Activated T-helper 17 cell treated with anti-CD3 and anti-CD28 coated beads, Interleukin-2, amount 50 U/mL, for 72 hours (primary cell): ENCODE data around the gene FBLN5. TPM values are rescaled to one million over a fixed set of nuclear protein-coding genes. Genes with fewer than 3 reads are reported as not detected.
A peak's percentile ranks its signal among the peaks of the same experiment; 100 is the strongest.

Experiments
- ATAC-seq: fragments of 150-1000 bp; cut with Tn5 transposase; replicated peaks from 2 replicates; pipeline ENCODE4 v1.10.0; 2021; ENCODE audit warnings: mild to moderate bottlenecking, moderate library complexity
- H3K27ac Mint-ChIP-seq: one replicate; pipeline ENCODE4 v1.8.0; 2022; ENCODE audit warnings: mixed read lengths
- H3K27me3 Mint-ChIP-seq: one replicate; pipeline ENCODE4 v1.8.0; 2022; ENCODE audit warnings: mixed read lengths
- H3K36me3 Mint-ChIP-seq: one replicate; pipeline ENCODE4 v1.8.0; 2022; ENCODE audit warnings: low read depth, mild to moderate bottlenecking, mixed read lengths
- H3K4me1 Mint-ChIP-seq: one replicate; pipeline ENCODE4 v1.8.0; 2022; ENCODE audit warnings: mixed read lengths
- H3K4me3 Mint-ChIP-seq: one replicate; pipeline ENCODE4 v1.8.0; 2022; ENCODE audit warnings: mild to moderate bottlenecking, mixed read lengths
- H3K9me3 Mint-ChIP-seq: one replicate; pipeline ENCODE4 v1.8.0; 2022; ENCODE audit warnings: mixed read lengths
- total RNA-seq, 2 donors: library from RNA; stranded (reverse); gene quantifications; one replicate each; pipeline ENCODE4 v1.2.3, GENCODE V29; 2022

FBLN5 gene, protein sequence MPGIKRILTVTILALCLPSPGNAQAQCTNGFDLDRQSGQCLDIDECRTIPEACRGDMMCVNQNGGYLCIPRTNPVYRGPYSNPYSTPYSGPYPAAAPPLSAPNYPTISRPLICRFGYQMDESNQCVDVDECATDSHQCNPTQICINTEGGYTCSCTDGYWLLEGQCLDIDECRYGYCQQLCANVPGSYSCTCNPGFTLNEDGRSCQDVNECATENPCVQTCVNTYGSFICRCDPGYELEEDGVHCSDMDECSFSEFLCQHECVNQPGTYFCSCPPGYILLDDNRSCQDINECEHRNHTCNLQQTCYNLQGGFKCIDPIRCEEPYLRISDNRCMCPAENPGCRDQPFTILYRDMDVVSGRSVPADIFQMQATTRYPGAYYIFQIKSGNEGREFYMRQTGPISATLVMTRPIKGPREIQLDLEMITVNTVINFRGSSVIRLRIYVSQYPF
- total RNA-seq, result 1 to 10 TPM; 1.4 to 7.6 TPM

GRCh38 chr14:91947475-91948184, at the start of gene FBLN5:
Gene FBLN5, minus strand, starts transcription at chr14:91947694. Its CDS starts 465 bp downstream, at chr14:91947229.
- Mint-ChIP-seq H3K27ac (no peak within 1 kb of the TSS), H3K4me3 (peak within 1 kb of the TSS; percentile 83), H3K36me3 (no peaks in the 10 kb centered on the region), H3K4me1 (peaks cover 5% of the 10 kb centered on the region), H3K9me3 (no peaks in the 10 kb centered on the region), H3K27me3 (peaks cover 24% of the 10 kb centered on the region)
- peak; percentile 70 for ATAC-seq

GRCh38 chr14:91996948-91997371, 49.5 kb upstream of the FBLN5 start:
- H3K4me3 Mint-ChIP-seq, result peak overlapping the region; percentile 16
- no peaks in the 10 kb centered on the region for H3K9me3 Mint-ChIP-seq
- no peaks in the 10 kb centered on the region for H3K27me3 Mint-ChIP-seq
- H3K36me3 Mint-ChIP-seq, result peaks cover 74% of the 10 kb centered on the region
- peak; percentile 42 for ATAC-seq
- H3K4me1 Mint-ChIP-seq, result peaks cover 24% of the 10 kb centered on the region
- H3K27ac Mint-ChIP-seq, result peak overlapping the region; percentile 51

DNA sequence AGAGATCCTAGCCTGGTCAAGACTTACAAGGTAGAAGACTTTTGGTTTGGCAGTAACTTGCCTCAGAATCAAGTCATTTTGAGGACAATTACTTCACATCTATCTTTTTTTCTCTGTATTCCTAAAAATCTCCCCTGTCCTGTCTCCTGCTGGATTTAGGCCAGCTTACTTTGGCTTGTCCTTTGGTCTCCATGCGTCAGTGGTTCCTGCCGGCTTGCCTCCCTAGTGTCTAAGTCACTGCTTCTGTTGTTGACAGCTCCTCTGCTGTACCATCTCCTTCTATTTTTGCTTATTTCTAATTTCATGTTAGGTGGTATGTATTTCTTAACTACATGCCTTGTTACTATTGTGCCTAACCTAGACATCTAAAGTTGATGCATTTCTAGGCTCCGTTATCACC, 39.7 kb upstream of the FBLN5 start:
- no peaks in the 10 kb centered on the region for H3K9me3 Mint-ChIP-seq
- H3K27me3 Mint-ChIP-seq, result no peaks in the 10 kb centered on the region
- H3K36me3 Mint-ChIP-seq, result peaks cover 95% of the 10 kb centered on the region
- peaks cover 7% of the 10 kb centered on the region for H3K4me1 Mint-ChIP-seq
- H3K4me3 Mint-ChIP-seq, result no peak overlapping the region
- ATAC-seq, result no peak
- H3K27ac Mint-ChIP-seq, result no peak overlapping the region

DNA sequence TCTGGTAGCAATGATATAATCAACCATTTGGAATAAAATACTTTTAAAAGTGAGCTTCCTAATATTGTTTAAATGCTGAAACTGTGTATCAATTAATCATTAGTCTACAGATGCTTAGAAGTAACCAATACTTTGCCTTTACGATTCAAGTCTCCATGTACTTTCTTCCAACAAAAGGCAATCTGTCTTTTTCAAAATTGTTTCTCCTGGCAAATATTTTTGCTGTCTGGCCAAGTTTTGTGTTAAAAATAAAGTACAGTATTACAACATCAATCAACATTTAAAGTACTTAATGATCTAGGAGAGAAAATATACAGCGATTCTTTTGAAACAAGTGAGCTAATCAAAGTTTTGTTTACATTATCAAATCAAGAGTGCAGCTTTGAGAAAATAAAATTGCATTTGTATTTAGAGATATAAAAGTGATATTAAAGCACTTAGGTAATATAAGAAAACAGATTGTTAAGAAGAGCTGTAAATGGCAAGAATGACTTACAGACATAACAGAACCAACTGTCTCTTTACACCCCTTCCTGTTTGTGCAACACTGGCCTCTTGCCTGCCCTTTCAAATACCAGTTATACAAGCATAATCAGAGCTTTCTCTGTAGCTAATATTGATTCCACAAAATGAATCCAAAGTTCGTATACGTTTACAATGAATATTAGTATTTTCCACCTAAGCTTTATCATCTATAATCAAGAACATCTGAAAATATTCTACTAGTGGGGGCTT, 38.2 kb upstream of the FBLN5 start:
- Mint-ChIP-seq H3K27me3 (no peaks in the 10 kb centered on the region), H3K9me3 (no peaks in the 10 kb centered on the region), H3K4me3 (no peak overlapping the region), H3K36me3 (peaks cover 89% of the 10 kb centered on the region), H3K4me1 (peaks cover 8% of the 10 kb centered on the region), H3K27ac (no peak overlapping the region)
- ATAC-seq, result no peak

GRCh38 chr14:91985008-91985407, 37.5 kb upstream of the FBLN5 start:
- no peak overlapping the region for H3K4me3 Mint-ChIP-seq
- H3K27me3 Mint-ChIP-seq, result no peaks in the 10 kb centered on the region
- no peaks in the 10 kb centered on the region for H3K9me3 Mint-ChIP-seq
- H3K27ac Mint-ChIP-seq, result no peak overlapping the region
- H3K36me3 Mint-ChIP-seq, result peaks cover 93% of the 10 kb centered on the region
- H3K4me1 Mint-ChIP-seq, result peaks cover 12% of the 10 kb centered on the region
- no peak for ATAC-seq

DNA sequence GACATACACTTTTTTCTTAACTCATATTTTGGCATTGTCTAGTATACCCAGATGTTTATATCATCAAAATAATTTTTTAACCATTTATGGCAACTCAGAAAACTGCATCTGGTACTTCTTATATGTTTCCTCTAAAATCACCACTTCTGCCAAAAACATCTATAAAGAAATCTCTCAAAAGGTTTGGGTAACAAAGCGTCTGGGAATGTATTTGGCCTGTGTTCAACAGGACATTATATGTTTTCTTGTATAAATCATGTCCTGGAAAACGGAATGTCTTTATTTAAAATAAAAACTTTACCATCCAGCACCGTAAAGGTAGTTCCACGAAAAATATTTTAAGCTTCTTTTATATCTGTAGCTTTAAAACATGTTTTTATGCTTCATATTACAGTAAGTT, 36.1 kb upstream of the FBLN5 start:
- Mint-ChIP-seq H3K36me3 (peaks cover 88% of the 10 kb centered on the region), H3K27me3 (no peaks in the 10 kb centered on the region), H3K4me1 (peaks cover 12% of the 10 kb centered on the region), H3K4me3 (no peak overlapping the region), H3K9me3 (no peaks in the 10 kb centered on the region), H3K27ac (no peak overlapping the region)
- ATAC-seq, result no peak

GRCh38 chr14:91980157-91980556, 32.7 kb upstream of the FBLN5 start:
- Mint-ChIP-seq H3K4me1 (peaks cover 20% of the 10 kb centered on the region), H3K4me3 (peak overlapping the region; percentile 49), H3K27me3 (no peaks in the 10 kb centered on the region), H3K27ac (peak overlapping the region; percentile 85), H3K9me3 (no peaks in the 10 kb centered on the region), H3K36me3 (peaks cover 81% of the 10 kb centered on the region)
- peak; percentile 97 for ATAC-seq

DNA sequence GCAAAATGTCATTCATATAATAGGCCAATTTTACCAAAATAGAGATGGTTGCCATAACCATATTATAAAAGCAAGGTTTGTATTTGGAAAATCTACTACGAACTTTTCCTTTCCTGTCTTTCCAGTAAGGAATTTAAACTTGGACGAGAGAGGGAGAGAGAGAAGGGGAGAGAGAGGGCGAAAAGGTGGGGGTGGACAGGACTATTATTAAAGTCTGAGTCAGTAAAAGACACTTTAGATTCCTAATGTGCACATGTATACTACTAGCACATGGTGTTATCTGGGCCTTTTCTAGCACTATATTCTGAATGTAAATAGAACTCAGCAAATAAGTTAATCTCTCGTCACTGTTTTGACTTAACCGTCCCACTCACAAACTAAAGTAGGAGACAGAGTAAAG, 30.4 kb upstream of the FBLN5 start:
- H3K27me3 Mint-ChIP-seq, result no peaks in the 10 kb centered on the region
- no peak for ATAC-seq
- H3K27ac Mint-ChIP-seq, result peak overlapping the region; percentile 20
- no peak overlapping the region for H3K4me3 Mint-ChIP-seq
- no peaks in the 10 kb centered on the region for H3K9me3 Mint-ChIP-seq
- H3K4me1 Mint-ChIP-seq, result peaks cover 17% of the 10 kb centered on the region
- H3K36me3 Mint-ChIP-seq, result peaks cover 80% of the 10 kb centered on the region

GRCh38 chr14:91975763-91976162, 28.3 kb upstream of the FBLN5 start:
- peaks cover 86% of the 10 kb centered on the region for H3K36me3 Mint-ChIP-seq
- no peak overlapping the region for H3K4me3 Mint-ChIP-seq
- peaks cover 13% of the 10 kb centered on the region for H3K4me1 Mint-ChIP-seq
- no peak for ATAC-seq
- H3K9me3 Mint-ChIP-seq, result no peaks in the 10 kb centered on the region
- no peak overlapping the region for H3K27ac Mint-ChIP-seq
- no peaks in the 10 kb centered on the region for H3K27me3 Mint-ChIP-seq

DNA sequence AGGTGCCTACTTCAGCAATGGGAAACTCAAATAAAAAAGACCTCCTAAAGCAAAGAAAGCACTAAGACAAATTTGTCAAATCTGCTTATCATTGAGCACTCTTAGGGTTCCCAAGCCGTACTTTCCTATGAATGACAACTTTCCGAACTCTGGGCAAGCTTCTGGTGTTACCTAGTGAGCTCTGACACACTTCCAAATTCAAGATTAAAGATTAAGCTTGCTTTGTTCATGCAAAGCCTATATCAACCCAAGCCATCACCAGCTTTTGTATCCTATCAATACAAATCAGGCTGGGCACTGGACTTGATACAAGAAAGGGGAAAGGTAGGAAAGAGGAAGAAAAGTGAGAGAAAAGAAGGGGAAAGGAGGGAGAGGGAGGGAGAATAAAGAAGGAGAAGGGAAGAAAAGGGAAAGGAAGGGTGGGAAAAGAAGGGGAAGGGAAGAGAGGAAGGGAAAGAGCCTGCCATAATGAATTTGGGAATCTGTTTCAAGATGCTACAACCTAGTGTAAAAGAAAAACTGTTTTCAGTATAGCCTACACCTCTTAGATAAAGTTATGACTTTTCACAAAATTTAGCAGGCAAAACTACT, 23.8 kb upstream of the FBLN5 start:
- H3K4me1 Mint-ChIP-seq, result no peaks in the 10 kb centered on the region
- no peaks in the 10 kb centered on the region for H3K27me3 Mint-ChIP-seq
- H3K4me3 Mint-ChIP-seq, result no peak overlapping the region
- H3K9me3 Mint-ChIP-seq, result no peaks in the 10 kb centered on the region
- H3K27ac Mint-ChIP-seq, result no peak overlapping the region
- H3K36me3 Mint-ChIP-seq, result peaks cover 90% of the 10 kb centered on the region
- ATAC-seq, result no peak

DNA sequence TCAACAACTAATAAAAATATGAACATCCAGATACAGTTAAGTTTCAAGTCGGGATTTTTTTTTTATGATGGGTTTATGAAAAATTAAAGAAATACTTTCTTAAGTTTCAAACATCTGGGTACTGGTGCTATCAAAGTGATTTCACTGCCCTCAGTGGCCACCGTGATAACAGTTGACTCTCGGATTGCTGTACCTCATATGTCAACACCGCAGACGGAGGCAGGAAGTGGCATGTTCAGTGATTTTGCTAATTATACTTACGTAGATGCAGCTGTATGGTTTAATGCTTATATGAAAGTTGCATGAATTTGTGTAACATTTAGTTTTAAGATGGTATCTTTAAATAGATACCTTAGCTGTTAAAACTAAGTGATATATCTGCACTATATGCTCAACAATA, 20.8 kb upstream of the FBLN5 start:
- no peaks in the 10 kb centered on the region for H3K9me3 Mint-ChIP-seq

GRCh38 chr14:91964724-91965123, 17.2 kb upstream of the FBLN5 start:
- H3K27me3 Mint-ChIP-seq, result no peaks in the 10 kb centered on the region
- no peak for ATAC-seq
- H3K4me3 Mint-ChIP-seq, result no peak overlapping the region
- no peaks in the 10 kb centered on the region for H3K9me3 Mint-ChIP-seq
- H3K4me1 Mint-ChIP-seq, result peaks cover 7% of the 10 kb centered on the region
- H3K27ac Mint-ChIP-seq, result no peak overlapping the region
- peaks cover 28% of the 10 kb centered on the region for H3K36me3 Mint-ChIP-seq

More for the DNA sequence above, 20.8 kb upstream of the FBLN5 start:
- peak overlapping the region; percentile 5 for H3K4me3 Mint-ChIP-seq
- ATAC-seq, result peak; percentile 83
- no peaks in the 10 kb centered on the region for H3K4me1 Mint-ChIP-seq
- peaks cover 63% of the 10 kb centered on the region for H3K36me3 Mint-ChIP-seq
- H3K27ac Mint-ChIP-seq, result peak overlapping the region; percentile 39
- no peaks in the 10 kb centered on the region for H3K27me3 Mint-ChIP-seq

DNA sequence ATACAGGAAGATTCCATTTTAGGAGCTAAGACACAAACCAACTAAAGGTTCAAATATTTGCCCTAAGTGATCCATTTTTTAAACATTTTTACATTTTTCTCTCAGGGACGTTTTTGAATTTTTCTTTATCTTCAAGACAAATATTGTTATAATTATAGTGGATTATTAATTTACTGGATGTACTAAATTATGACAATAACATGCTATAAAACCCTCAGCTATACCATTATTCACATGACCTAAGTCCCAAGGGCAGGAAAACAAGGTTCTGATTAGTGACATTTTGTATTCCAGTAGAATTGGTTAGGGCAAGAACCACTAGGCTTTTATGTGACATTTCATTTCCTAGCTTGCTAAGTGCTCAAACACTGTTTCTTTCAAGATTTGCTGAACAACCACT, 16.5 kb upstream of the FBLN5 start:
- Mint-ChIP-seq H3K4me3 (no peak overlapping the region), H3K4me1 (peaks cover 7% of the 10 kb centered on the region), H3K9me3 (no peaks in the 10 kb centered on the region), H3K27me3 (no peaks in the 10 kb centered on the region), H3K36me3 (peaks cover 21% of the 10 kb centered on the region), H3K27ac (no peak overlapping the region)
- no peak for ATAC-seq

GRCh38 chr14:91963465-91963864, 16.0 kb upstream of the FBLN5 start:
- H3K36me3 Mint-ChIP-seq, result peaks cover 16% of the 10 kb centered on the region
- no peak overlapping the region for H3K27ac Mint-ChIP-seq
- H3K4me3 Mint-ChIP-seq, result no peak overlapping the region
- ATAC-seq, result no peak
- peaks cover 7% of the 10 kb centered on the region for H3K4me1 Mint-ChIP-seq
- no peaks in the 10 kb centered on the region for H3K9me3 Mint-ChIP-seq
- no peaks in the 10 kb centered on the region for H3K27me3 Mint-ChIP-seq
